Spleen (tissue), 11 donors: ENCODE measurements around the gene CHST8. TPM values are rescaled to one million over a fixed set of nuclear protein-coding genes. Genes with fewer than 3 reads are reported as not detected.

ENCODE experiments used
- DNase-seq: peaks from one replicate; pipeline ENCODE4 v3.0.0-alpha.2; 2020
- H3K27ac ChIP-seq, 8 donors: fragments of 200-600 bp; sonication (generic) in 7 of 8; 1 replicate in 4 of 8; 2 replicates in 4 of 8; pipeline versions ENCODE4 v1.5.0 to v1.8.0; 2016 to 2021; ENCODE audit warnings: inconsistent platforms in 4 of 8, mild to moderate bottlenecking in 4 of 8, moderate library complexity in 1 of 8
- H3K27me3 ChIP-seq, 7 donors: fragments of 200-600 bp; sonication (generic) in 6 of 7; replicated peaks in 1 of 7; 1 replicate in 4 of 7; 2 replicates in 3 of 7; pipeline versions ENCODE4 v1.5.0 to v1.8.0; 2016 to 2021; ENCODE audit warnings: inconsistent platforms in 3 of 7, mild to moderate bottlenecking in 1 of 7
- H3K36me3 ChIP-seq, 6 donors: fragments of 200-600 bp; sonication (generic) in 5 of 6; 1 replicate in 4 of 6; 2 replicates in 2 of 6; pipeline versions ENCODE4 v1.5.0 to v1.8.0; 2016 to 2021; ENCODE audit warnings: inconsistent platforms in 2 of 6
- H3K4me1 ChIP-seq, 6 donors: fragments of 200-600 bp; sonication (generic) in 5 of 6; 1 replicate in 3 of 6; 2 replicates in 3 of 6; pipeline versions ENCODE4 v1.5.0 to v1.8.0; 2016 to 2021; ENCODE audit warnings: inconsistent platforms in 3 of 6
- H3K4me3 ChIP-seq, 8 donors: fragments of 200-600 bp; sonication (generic) in 7 of 8; 1 replicate in 4 of 8; 2 replicates in 4 of 8; pipeline versions ENCODE4 v1.5.0 to v1.8.0; 2016 to 2021; ENCODE audit warnings: inconsistent platforms in 4 of 8, mild to moderate bottlenecking in 4 of 8, moderate library complexity in 2 of 8
- H3K9me3 ChIP-seq, 8 donors: fragments of 200-600 bp; sonication (generic) in 7 of 8; 1 replicate in 4 of 8; 2 replicates in 4 of 8; pipeline versions ENCODE4 v1.5.0 to v1.8.0; 2016 to 2021; ENCODE audit warnings: inconsistent platforms in 4 of 8
- POLR2A ChIP-seq, 3 donors: fragments of 450-650 bp; IDR thresholded peaks; one replicate each; pipeline ENCODE4 v1.5.1; 2017; ENCODE audit warnings: antibody characterized with exemption in 3 of 3, mild to moderate bottlenecking in 1 of 3
- POLR2AphosphoS5 ChIP-seq, 3 donors: sonication (generic); formaldehyde crosslinking; IDR thresholded peaks; one replicate each; pipeline ENCODE4 v1.5.1; 2017; ENCODE audit warnings: antibody characterized with exemption in 3 of 3
- WGBS, 5 donors: extraction: QIAGEN DNeasy Blood & Tissue Kit in 3 of 5; methylation state at CpG; one replicate each; pipeline versions ENCODE4 v1.1.5 to v1.1.7; 2013 to 2018; 5-methylcytosine and 5-hydroxymethylcytosine counted together
- intact Hi-C: fragments of 100-400 bp; cut with DNase I; formaldehyde crosslinking; loops from one replicate; pipeline ENCODE4 v1.15.0; 2023; ENCODE audit warnings: low total_unique reads
- polyA plus RNA-seq, 3 donors: library from polyadenylated mRNA; stranded (reverse); fragments of 200-250 nt; gene quantifications; one replicate each; pipeline ENCODE4 v1.2.1, GENCODE V29; 2013
- total RNA-seq, 7 donors: library from RNA; depleted of rRNA in 3 of 7; stranded (reverse); fragments of >200 nt in 3 of 7; fragmentation: NEBNext Ultra II Directional in 4 of 7; extraction: Animal tissue kit (Norgen Biotek cat#: 25700) in 4 of 7; gene quantifications; one replicate each; pipeline versions ENCODE4 v1.1.0 to v1.2.1, GENCODE V29; 2016 to 2021
- TF ChIP-seq, protein P1 (sequence below), 11 experiments: fragments of 200-600 bp in 7 of 11; fragments of 450-650 bp in 4 of 11; sonication (generic) in 4 of 11; IDR thresholded peaks in 8 of 11; conservative IDR thresholded peaks in 3 of 11; 1 replicate in 7 of 11; 2 replicates in 4 of 11; pipeline versions ENCODE4 v1.4.0 to v1.8.0; 2016 to 2021; ENCODE audit warnings: antibody characterized with exemption in 11 of 11, inconsistent platforms in 4 of 11, mild to moderate bottlenecking in 1 of 11
- donor health status: healthy with polysubstance abuse.
- donor health status: DM: no; HTN: no; CAD: no; lungs with moderate emphysema.
- donor health status: DM: no; HTN: no; CAD: no.
- donor health status: Bipolar disorder and iron deficiency.
- donor health status: healthy.
- donor health status: DM: no; HTN: no; CAD: no.
- donor health status: DM: yes; HTN: yes; CAD: no.

The CHST8 gene
- total and polyA plus RNA-seq, 10 donors, result 0.43 to 4.0 (median 1.6) TPM

DNA sequence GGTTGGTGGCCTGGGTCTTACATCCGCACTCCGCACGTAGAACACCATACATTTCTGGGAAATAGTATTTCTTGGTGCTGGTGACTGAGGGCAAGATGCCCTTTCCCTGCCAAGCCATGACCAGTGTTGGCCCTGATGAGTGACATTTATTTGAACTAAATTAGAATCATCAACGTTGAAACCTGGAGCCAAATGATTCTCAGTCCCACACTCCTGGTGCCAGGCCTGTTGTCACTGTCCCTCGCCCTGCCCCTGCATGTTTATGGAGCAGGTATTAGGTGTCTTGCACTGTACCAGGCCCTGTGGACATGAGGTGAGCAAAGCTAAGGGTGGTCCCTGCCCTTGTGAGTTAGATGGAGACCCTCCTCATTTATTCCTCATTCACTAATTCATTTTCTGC lies 5.8 kb downstream of the CHST8 start:
- no peak overlapping the region for H3K27ac ChIP-seq
- intact Hi-C loops, result no loop called here
- 73 to 90% (median 81%) methylated on average over 5 of the region's 5 CpGs for WGBS, 5 donors
- H3K36me3 ChIP-seq, result no peaks in the 10 kb centered on the region
- no peaks in the 10 kb centered on the region for H3K9me3 ChIP-seq
- H3K4me3 ChIP-seq, result no peak overlapping the region
- peaks cover 0 to 82% (median 17%) of the 10 kb centered on the region in 7 donors for H3K27me3 ChIP-seq
- H3K4me1 ChIP-seq, result peaks cover 0 to 12% (median 6%) of the 10 kb centered on the region in 6 donors
- TF ChIP-seq POLR2AphosphoS5 (IDR thresholded peaks at IDR 0.05), result no peak
- TF ChIP-seq, protein P1, sequence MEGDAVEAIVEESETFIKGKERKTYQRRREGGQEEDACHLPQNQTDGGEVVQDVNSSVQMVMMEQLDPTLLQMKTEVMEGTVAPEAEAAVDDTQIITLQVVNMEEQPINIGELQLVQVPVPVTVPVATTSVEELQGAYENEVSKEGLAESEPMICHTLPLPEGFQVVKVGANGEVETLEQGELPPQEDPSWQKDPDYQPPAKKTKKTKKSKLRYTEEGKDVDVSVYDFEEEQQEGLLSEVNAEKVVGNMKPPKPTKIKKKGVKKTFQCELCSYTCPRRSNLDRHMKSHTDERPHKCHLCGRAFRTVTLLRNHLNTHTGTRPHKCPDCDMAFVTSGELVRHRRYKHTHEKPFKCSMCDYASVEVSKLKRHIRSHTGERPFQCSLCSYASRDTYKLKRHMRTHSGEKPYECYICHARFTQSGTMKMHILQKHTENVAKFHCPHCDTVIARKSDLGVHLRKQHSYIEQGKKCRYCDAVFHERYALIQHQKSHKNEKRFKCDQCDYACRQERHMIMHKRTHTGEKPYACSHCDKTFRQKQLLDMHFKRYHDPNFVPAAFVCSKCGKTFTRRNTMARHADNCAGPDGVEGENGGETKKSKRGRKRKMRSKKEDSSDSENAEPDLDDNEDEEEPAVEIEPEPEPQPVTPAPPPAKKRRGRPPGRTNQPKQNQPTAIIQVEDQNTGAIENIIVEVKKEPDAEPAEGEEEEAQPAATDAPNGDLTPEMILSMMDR (IDR thresholded peaks at IDR 0.05 in 8 of 11, conservative IDR thresholded peaks at IDR 0.05 in 3 of 11), result no peak
- TF ChIP-seq POLR2A (IDR thresholded peaks at IDR 0.05), result no peak
- DNase-seq, result no peak

- H3K36me3 ChIP-seq, result no peaks in the 10 kb centered on the region
- intact Hi-C loops, result no loop called here
- no peak overlapping the region for H3K4me3 ChIP-seq
- no peak overlapping the region for H3K27ac ChIP-seq
- TF ChIP-seq POLR2A (IDR thresholded peaks at IDR 0.05) (no peak), POLR2AphosphoS5 (IDR thresholded peaks at IDR 0.05) (no peak)
- TF ChIP-seq, protein P1 (IDR thresholded peaks at IDR 0.05 in 8 of 11, conservative IDR thresholded peaks at IDR 0.05 in 3 of 11), result no peak
- H3K27me3 ChIP-seq, result peaks cover 0 to 75% (median 10%) of the 10 kb centered on the region in 7 donors
- H3K4me1 ChIP-seq, result peaks cover 0 to 5% (median 0%) of the 10 kb centered on the region in 6 donors
- no peaks in the 10 kb centered on the region for H3K9me3 ChIP-seq
- DNase-seq, result no peak
- 81 to 88% (median 81%) methylated on average over 11 to 12 of the region's 12 CpGs for WGBS, 5 donors
Observed at GRCh38 chr19:33627962-33628839, 6.4 kb downstream of the CHST8 start.

- Histone ChIP-seq H3K4me1 (no peaks in the 10 kb centered on the region), H3K27ac (no peak overlapping the region), H3K27me3 (peaks cover 0 to 69% (median under 1%) of the 10 kb centered on the region in 7 donors), H3K9me3 (no peaks in the 10 kb centered on the region), H3K36me3 (no peaks in the 10 kb centered on the region), H3K4me3 (no peak overlapping the region)
- no peak for DNase-seq
- TF ChIP-seq, protein P1 (IDR thresholded peaks at IDR 0.05 in 8 of 11, conservative IDR thresholded peaks at IDR 0.05 in 3 of 11), result no peak
- no peak for TF ChIP-seq POLR2AphosphoS5 (IDR thresholded peaks at IDR 0.05)
- no peak for TF ChIP-seq POLR2A (IDR thresholded peaks at IDR 0.05)
- WGBS, 5 donors, result 61 to 76% (median 66%) methylated on average over 7 to 13 of the region's 13 CpGs
- intact Hi-C loops, result no loop called here
Observed at GRCh38 chr19:33628921-33629825, 7.4 kb downstream of the CHST8 start.
